ENCODE data around the gene PROCA1. TPM values are rescaled to one million over a fixed set of nuclear protein-coding genes. Genes with fewer than 3 reads are reported as not detected.

PROCA1 gene
- total and polyA plus RNA-seq, 8 donors = 0.14 to 5.8 (median 2.5) TPM; not detected in 2

DNA sequence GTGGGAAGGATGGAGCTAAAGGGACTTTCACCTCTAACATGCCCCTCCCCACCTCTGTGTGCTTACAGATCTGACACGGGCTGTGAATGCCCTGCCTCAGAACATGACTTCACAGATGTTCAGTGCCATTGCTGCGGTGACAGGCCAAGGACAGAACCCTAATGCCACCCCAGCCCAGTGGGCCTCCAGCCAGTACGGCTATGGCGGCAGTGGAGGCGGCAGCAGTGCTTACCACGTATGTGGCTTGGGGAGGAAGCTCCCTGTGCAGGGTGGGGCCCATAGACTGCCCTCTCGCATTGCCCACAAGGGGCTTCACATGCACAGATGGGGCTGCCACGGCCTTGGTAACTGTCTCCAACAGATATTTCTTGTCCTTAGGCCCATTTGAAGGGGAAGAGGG lies 11.4 kb downstream of the PROCA1 start:
- TF ChIP-seq POLR2A (IDR thresholded peaks at IDR 0.05) (no peak), POLR2AphosphoS5 (IDR thresholded peaks at IDR 0.05) (no peak), EP300 (IDR thresholded peaks at IDR 0.05) (no peak)
- TF ChIP-seq, protein P1, sequence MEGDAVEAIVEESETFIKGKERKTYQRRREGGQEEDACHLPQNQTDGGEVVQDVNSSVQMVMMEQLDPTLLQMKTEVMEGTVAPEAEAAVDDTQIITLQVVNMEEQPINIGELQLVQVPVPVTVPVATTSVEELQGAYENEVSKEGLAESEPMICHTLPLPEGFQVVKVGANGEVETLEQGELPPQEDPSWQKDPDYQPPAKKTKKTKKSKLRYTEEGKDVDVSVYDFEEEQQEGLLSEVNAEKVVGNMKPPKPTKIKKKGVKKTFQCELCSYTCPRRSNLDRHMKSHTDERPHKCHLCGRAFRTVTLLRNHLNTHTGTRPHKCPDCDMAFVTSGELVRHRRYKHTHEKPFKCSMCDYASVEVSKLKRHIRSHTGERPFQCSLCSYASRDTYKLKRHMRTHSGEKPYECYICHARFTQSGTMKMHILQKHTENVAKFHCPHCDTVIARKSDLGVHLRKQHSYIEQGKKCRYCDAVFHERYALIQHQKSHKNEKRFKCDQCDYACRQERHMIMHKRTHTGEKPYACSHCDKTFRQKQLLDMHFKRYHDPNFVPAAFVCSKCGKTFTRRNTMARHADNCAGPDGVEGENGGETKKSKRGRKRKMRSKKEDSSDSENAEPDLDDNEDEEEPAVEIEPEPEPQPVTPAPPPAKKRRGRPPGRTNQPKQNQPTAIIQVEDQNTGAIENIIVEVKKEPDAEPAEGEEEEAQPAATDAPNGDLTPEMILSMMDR (IDR thresholded peaks at IDR 0.05) = no peak
- Histone ChIP-seq H3K4me3 (no peak overlapping the region), H3K27ac (no peak overlapping the region), H3K4me1 (peaks cover 7 to 40% (median 20%) of the 10 kb centered on the region in 4 donors), H3K36me3 (peaks cover 80 to 100% (median 98%) of the 10 kb centered on the region in 4 donors), H3K27me3 (no peaks in the 10 kb centered on the region), H3K9me3 (no peaks in the 10 kb centered on the region)
- 84 to 89% (median 87%) methylated on average over 3 to 8 of the region's 8 CpGs for WGBS, 5 donors
- DNase-seq = no peak
- intact Hi-C loops (cut with DNase I; ENCODE audit: low total_unique reads) = no loop called here

DNA sequence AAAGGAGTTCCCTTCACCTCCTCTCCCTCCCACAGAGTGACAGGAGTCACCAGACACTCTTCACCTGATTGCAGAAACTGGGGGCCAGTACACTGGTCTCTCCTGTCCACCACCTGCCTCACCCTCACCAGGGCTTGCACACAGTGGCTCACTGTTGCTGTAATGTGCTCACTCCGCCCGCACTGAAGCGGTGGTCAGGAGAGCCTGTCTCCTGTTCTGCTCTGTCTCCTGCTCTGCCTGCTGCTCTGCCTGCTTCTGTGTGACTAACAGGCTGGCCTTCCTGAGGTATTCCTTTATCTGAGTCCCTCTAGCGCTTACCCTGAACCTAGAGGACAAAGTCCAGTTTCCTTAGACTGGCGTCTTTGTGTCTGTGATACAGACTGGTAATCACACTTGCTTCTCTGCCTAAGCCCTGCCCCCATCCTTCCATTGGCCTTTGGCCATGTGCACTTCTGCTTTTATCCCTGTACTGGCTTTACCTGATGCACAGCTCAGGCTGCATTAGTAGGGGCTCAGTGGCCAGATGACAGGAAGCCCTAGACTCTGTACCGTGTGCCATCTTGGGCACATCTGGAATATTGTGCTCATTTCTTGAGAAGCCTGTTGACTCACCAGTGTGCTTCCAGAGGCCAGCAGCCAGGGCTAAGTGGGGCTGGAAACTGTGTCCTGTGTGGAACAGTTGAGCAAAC lies 13.3 kb downstream of the PROCA1 start:
- TF ChIP-seq POLR2A (IDR thresholded peaks at IDR 0.05) = no peak
- peak in 2 of 3 donors; percentile 81 for TF ChIP-seq POLR2AphosphoS5 (IDR thresholded peaks at IDR 0.05)
- Histone ChIP-seq H3K9me3 (no peaks in the 10 kb centered on the region), H3K27me3 (no peaks in the 10 kb centered on the region), H3K4me3 (no peak overlapping the region), H3K27ac (peak overlapping the region; percentile 55 to 81 (median 66)), H3K36me3 (peaks cover 97 to 100% (median 100%) of the 10 kb centered on the region in 4 donors), H3K4me1 (peaks cover 7 to 40% (median 20%) of the 10 kb centered on the region in 4 donors)
- peak; percentile 76 to 86 for DNase-seq
- WGBS, 5 donors = 35 to 62% (median 45%) methylated on average over 6 of the region's 6 CpGs
- intact Hi-C loops (cut with DNase I; ENCODE audit: low total_unique reads) = no loop called here

DNA sequence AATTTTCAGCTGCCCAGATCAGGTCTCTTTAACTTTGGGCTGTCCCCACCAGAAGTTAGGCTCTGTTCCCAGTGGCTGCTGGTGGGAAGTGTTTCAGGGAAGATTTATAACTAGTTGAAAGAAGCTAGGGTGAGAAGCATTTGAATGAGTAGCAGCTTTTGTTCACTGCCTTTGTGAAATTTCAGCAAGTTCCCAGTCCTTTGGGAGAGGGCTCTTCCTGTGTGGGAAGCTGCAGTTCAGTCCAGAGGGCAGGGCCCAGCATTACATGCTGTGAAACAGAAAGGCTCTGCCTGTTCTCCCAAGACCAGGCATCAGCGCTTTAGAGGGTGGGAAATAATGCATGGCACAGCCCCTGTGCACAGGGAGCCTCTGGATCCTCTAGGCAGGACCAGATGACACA lies 17.8 kb downstream of the PROCA1 start:
- Histone ChIP-seq H3K4me1 (peaks cover 7 to 23% (median 14%) of the 10 kb centered on the region in 4 donors), H3K9me3 (no peaks in the 10 kb centered on the region), H3K27me3 (no peaks in the 10 kb centered on the region), H3K27ac (no peak overlapping the region), H3K36me3 (peaks cover 94 to 100% (median 100%) of the 10 kb centered on the region in 4 donors), H3K4me3 (no peak overlapping the region)
- no peak for DNase-seq
- 71 to 100% (median 93%) methylated on average over 1 of the region's 1 CpG for WGBS, 5 donors
- TF ChIP-seq POLR2AphosphoS5 (IDR thresholded peaks at IDR 0.05) = no peak
- TF ChIP-seq POLR2A (IDR thresholded peaks at IDR 0.05) = no peak
- TF ChIP-seq, protein P1 (IDR thresholded peaks at IDR 0.05) = no peak
- no peak for TF ChIP-seq EP300 (IDR thresholded peaks at IDR 0.05)
- intact Hi-C loops (cut with DNase I; ENCODE audit: low total_unique reads) = no loop called here

DNA sequence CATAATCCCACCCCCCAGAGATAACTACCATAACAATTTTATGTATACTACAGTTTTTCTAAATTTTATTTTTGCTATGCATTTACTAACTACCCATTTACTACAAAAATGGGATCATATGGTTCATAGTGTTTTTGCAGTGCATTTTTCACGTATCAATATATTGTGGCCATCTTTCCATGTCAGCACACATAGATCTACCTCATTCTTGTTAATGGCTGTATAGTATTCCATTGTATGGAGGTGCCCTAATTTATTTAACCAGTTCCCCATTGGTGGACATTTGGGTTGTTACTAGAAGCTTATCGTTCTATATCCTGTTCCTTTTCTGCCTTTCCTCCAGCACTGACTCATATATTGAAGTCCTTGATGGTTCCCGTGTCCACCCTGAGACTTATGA lies 22.7 kb downstream of the PROCA1 start:
- H3K36me3 ChIP-seq = peaks cover 95 to 100% (median 100%) of the 10 kb centered on the region in 4 donors
- intact Hi-C loops (cut with DNase I; ENCODE audit: low total_unique reads) = no loop called here

More for the DNA sequence above, 22.7 kb downstream of the PROCA1 start:
- TF ChIP-seq, protein P1 (IDR thresholded peaks at IDR 0.05) = no peak
- TF ChIP-seq POLR2A (IDR thresholded peaks at IDR 0.05) = no peak
- TF ChIP-seq POLR2AphosphoS5 (IDR thresholded peaks at IDR 0.05) = no peak
- no peak for TF ChIP-seq EP300 (IDR thresholded peaks at IDR 0.05)
- Histone ChIP-seq H3K27me3 (no peaks in the 10 kb centered on the region), H3K4me1 (no peaks in the 10 kb centered on the region), H3K27ac (no peak overlapping the region), H3K9me3 (no peaks in the 10 kb centered on the region), H3K4me3 (no peak overlapping the region)
- no peak for DNase-seq
- 95 to 100% (median 98%) methylated on average over 3 of the region's 3 CpGs for WGBS, 5 donors
